CD1c-positive myeloid dendritic cell (primary cell): ENCODE measurements around the gene CBX4.

Experiments
- DNase-seq: peaks from one replicate; pipeline ENCODE4 v3.0.0-alpha.2; 2016; ENCODE audit errors: extremely low spot score

CBX4 gene

GRCh38 chr17:79811868-79812352 is 27.3 kb downstream of the CBX4 start:
- no peak for DNase-seq

GRCh38 chr17:79811011-79811867 is 28.0 kb downstream of the CBX4 start:
- peak; percentile 63 for DNase-seq

- DNase-seq = peak; percentile 89
Observed at GRCh38 chr17:79810130-79811010, 28.9 kb downstream of the CBX4 start.

- no peak for DNase-seq
Observed at GRCh38 chr17:79809530-79810129, 29.6 kb downstream of the CBX4 start.

GRCh38 chr17:79808763-79809529 is 30.3 kb downstream of the CBX4 start:
- DNase-seq = no peak

- no peak for DNase-seq
Observed at GRCh38 chr17:79806863-79807720, 32.1 kb downstream of the CBX4 start.

- no peak for DNase-seq
Observed at GRCh38 chr17:79806446-79806760, 32.8 kb downstream of the CBX4 start.

- DNase-seq = peak; percentile 41
Observed at GRCh38 chr17:79804856-79805696, 34.2 kb downstream of the CBX4 start.

GRCh38 chr17:79803997-79804855 is 35.0 kb downstream of the CBX4 start:
- peak; percentile 81 for DNase-seq

GRCh38 chr17:79803421-79803996 is 35.7 kb downstream of the CBX4 start:
- DNase-seq = peak; percentile 60

GRCh38 chr17:79802736-79803420 is 36.4 kb downstream of the CBX4 start:
- no peak for DNase-seq

- no peak for DNase-seq
Observed at GRCh38 chr17:79802039-79802735, 37.1 kb downstream of the CBX4 start.

GRCh38 chr17:79801156-79802038 is 37.8 kb downstream of the CBX4 start:
- DNase-seq = peak; percentile 22

GRCh38 chr17:79800325-79801155 is 38.7 kb downstream of the CBX4 start:
- DNase-seq = peak; percentile 46
